Measurements from ENCODE around the gene BRD4. TPM values are rescaled to one million over a fixed set of nuclear protein-coding genes. Genes with fewer than 3 reads are reported as not detected.

Gene BRD4
- total RNA-seq, 4 donors from 2014 or later: 54.8 to 111 (median 68.3) TPM

- no peak for TF ChIP-seq EP300 (IDR thresholded peaks at IDR 0.05)
- TF ChIP-seq POLR2A (IDR thresholded peaks at IDR 0.05): no peak
- no peak for TF ChIP-seq POLR2AphosphoS5 (IDR thresholded peaks at IDR 0.05)
- TF ChIP-seq CTCF (IDR thresholded peaks at IDR 0.05): no peak
- 91% methylated on average over 33 of the region's 38 CpGs for WGBS
- no peak overlapping the region for H3K27ac ChIP-seq
- H3K36me3 ChIP-seq: peaks cover 70% of the 10 kb centered on the region
- no peak for DNase-seq (ENCODE audit: low spot score in 2 of 2)
- no peak overlapping the region for H3K4me3 ChIP-seq
- no peaks in the 10 kb centered on the region for H3K4me1 ChIP-seq
- H3K27me3 ChIP-seq: peaks cover 4% of the 10 kb centered on the region
- H3K9me3 ChIP-seq: no peaks in the 10 kb centered on the region
Measured at GRCh38 chr19:15187026-15188007, 145.0 kb downstream of the BRD4 start.

Other genes with a start within 250 kb of the BRD4 start
- gene SYDE1, start 225.1 kb downstream of the BRD4 start, total RNA-seq: 10 to 100 TPM in 1 of 4 donors, 1 to 10 TPM in 3; 3.8 to 17.8 (median 6.8) TPM
- gene NOTCH3, start 131.5 kb downstream of the BRD4 start, total RNA-seq: 100 to 1,000 TPM; 205 to 253 (median 245) TPM
- gene EPHX3, start 100.1 kb downstream of the BRD4 start, total RNA-seq: 10 to 100 TPM in 3 of 4 donors, 1 to 10 TPM in 1; 8.0 to 81.6 (median 47.5) TPM
- 10 to 100 TPM; 25.3 to 77.9 (median 41.6) TPM for gene AKAP8, start 47.2 kb upstream of the BRD4 start, total RNA-seq
- 100 to 1,000 TPM in 2 of 4 donors, 10 to 100 TPM in 2; 97.5 to 259 (median 118) TPM for gene AKAP8L, start 86.4 kb upstream of the BRD4 start, total RNA-seq
- gene WIZ, start 117.4 kb upstream of the BRD4 start, total RNA-seq: 10 to 100 TPM; 39.1 to 44.9 (median 41.0) TPM
- gene RASAL3, start 132.0 kb upstream of the BRD4 start, total RNA-seq: 1 to 10 TPM in 2 of 4 donors, under 1 TPM in 2; 0.70 to 2.4 (median 1.0) TPM
- gene PGLYRP2, start 147.0 kb upstream of the BRD4 start, total RNA-seq: under 1 TPM in 1 of 4 donors, not detected in 3; 0.21 TPM
- 10 to 100 TPM; 26.0 to 77.7 (median 55.5) TPM for gene CYP4F22, start 176.0 kb upstream of the BRD4 start, total RNA-seq

Measured in suprapubic skin (tissue), 4 donors.